Naive B cell (primary cell): ENCODE data around the gene OLIG3. TPM values are rescaled to one million over a fixed set of nuclear protein-coding genes. Genes with fewer than 3 reads are reported as not detected.

Source experiments
- ATAC-seq, 2 donors: fragments of 150-1000 bp; cut with Tn5 transposase; 2 replicates each; pipeline ENCODE4 v1.10.0; 2021; ENCODE audit warnings: low read depth in 2 of 2, mild to moderate bottlenecking in 2 of 2, moderate library complexity in 2 of 2
- DNase-seq: peaks from one replicate; pipeline ENCODE4 v3.0.0; 2022
- H3K27ac Mint-ChIP-seq, 6 donors: one replicate each; pipeline ENCODE4 v1.8.0; 2020 to 2022; ENCODE audit warnings: mild to moderate bottlenecking in 6 of 6, mixed read lengths in 6 of 6, moderate library complexity in 5 of 6, inconsistent platforms in 2 of 6
- H3K27me3 Mint-ChIP-seq, 3 donors: one replicate each; pipeline ENCODE4 v1.8.0; 2021 to 2022; ENCODE audit warnings: mixed read lengths in 3 of 3, mild to moderate bottlenecking in 1 of 3
- H3K36me3 Mint-ChIP-seq, 2 donors: one replicate each; pipeline ENCODE4 v1.8.0; 2020 to 2022; ENCODE audit warnings: mixed read lengths in 2 of 2, inconsistent platforms in 1 of 2, mild to moderate bottlenecking in 1 of 2
- H3K4me1 Mint-ChIP-seq, 3 donors: one replicate each; pipeline ENCODE4 v1.8.0; 2020 to 2022; ENCODE audit warnings: mixed read lengths in 3 of 3, inconsistent platforms in 1 of 3, mild to moderate bottlenecking in 1 of 3, moderate library complexity in 1 of 3
- H3K4me3 Mint-ChIP-seq, 8 donors: one replicate each; pipeline ENCODE4 v1.8.0; 2020 to 2022; ENCODE audit warnings: mild to moderate bottlenecking in 8 of 8, mixed read lengths in 8 of 8, moderate library complexity in 8 of 8, inconsistent platforms in 2 of 8
- H3K9me3 Mint-ChIP-seq, 7 donors: one replicate each; pipeline ENCODE4 v1.8.0; 2020 to 2022; ENCODE audit warnings: mixed read lengths in 7 of 7, mild to moderate bottlenecking in 5 of 7, inconsistent platforms in 2 of 7, moderate library complexity in 1 of 7
- polyA plus RNA-seq, 6 donors: library from polyadenylated mRNA; unstranded; fragments of 300-500 nt; fragmentation: Illumina TruSeq; gene quantifications; one replicate each; pipeline ENCODE4 v1.2.3, GENCODE V29; 2021; ENCODE audit warnings: low read depth in 6 of 6

Gene OLIG3
- polyA plus RNA-seq, 6 donors from 2014 or later: not detected

- peak overlapping the region in 4 of 6 donors; percentile 11 to 86 (median 64) for H3K27ac Mint-ChIP-seq
- peaks cover 0 to 46% (median 14%) of the 10 kb centered on the region in 7 donors for H3K9me3 Mint-ChIP-seq
- H3K27me3 Mint-ChIP-seq: peaks cover 75 to 95% (median 82%) of the 10 kb centered on the region in 3 donors
- H3K4me1 Mint-ChIP-seq: peaks cover 32 to 71% (median 69%) of the 10 kb centered on the region in 3 donors
- ATAC-seq: no peak
- H3K4me3 Mint-ChIP-seq: peak overlapping the region in 5 of 8 donors; percentile 47 to 78 (median 68)
- peaks cover 14 to 15% of the 10 kb centered on the region in 2 donors for H3K36me3 Mint-ChIP-seq
- no peak for DNase-seq
Measured at GRCh38 chr6:137492289-137493217, 1.6 kb downstream of the OLIG3 start.

- Mint-ChIP-seq H3K27ac (peak overlapping the region in 1 of 6 donors; percentile 11), H3K36me3 (peaks cover 14 to 20% of the 10 kb centered on the region in 2 donors), H3K4me3 (peak overlapping the region in 3 of 8 donors; percentile 22 to 78 (median 54)), H3K27me3 (peaks cover 81 to 95% (median 85%) of the 10 kb centered on the region in 3 donors), H3K9me3 (peaks cover 0 to 46% (median 14%) of the 10 kb centered on the region in 7 donors), H3K4me1 (peaks cover 34 to 68% (median 65%) of the 10 kb centered on the region in 3 donors)
- DNase-seq (no peak), ATAC-seq (no peak)
Measured at GRCh38 chr6:137491478-137491877, 2.7 kb downstream of the OLIG3 start.

- Mint-ChIP-seq H3K27me3 (peaks cover 81 to 95% (median 84%) of the 10 kb centered on the region in 3 donors), H3K4me3 (peak overlapping the region in 4 of 8 donors; percentile 42 to 81 (median 61)), H3K4me1 (peaks cover 29 to 63% (median 60%) of the 10 kb centered on the region in 3 donors), H3K36me3 (peaks cover 14 to 20% of the 10 kb centered on the region in 2 donors), H3K27ac (peak overlapping the region in 3 of 6 donors; percentile 22 to 72 (median 26)), H3K9me3 (peaks cover 0 to 43% (median 14%) of the 10 kb centered on the region in 7 donors)
- ATAC-seq: no peak
- DNase-seq: no peak
Measured at GRCh38 chr6:137490961-137491360, 3.2 kb downstream of the OLIG3 start.

- DNase-seq (no peak), ATAC-seq (no peak)
- Mint-ChIP-seq H3K27me3 (peaks cover 81 to 95% (median 84%) of the 10 kb centered on the region in 3 donors), H3K36me3 (peaks cover 14 to 19% of the 10 kb centered on the region in 2 donors), H3K27ac (peak overlapping the region in 2 of 6 donors; percentile 73 to 79), H3K4me3 (peak overlapping the region; percentile 19 to 81 (median 66)), H3K9me3 (peaks cover 0 to 38% (median 14%) of the 10 kb centered on the region in 7 donors), H3K4me1 (peaks cover 25 to 56% (median 54%) of the 10 kb centered on the region in 3 donors)
Measured at GRCh38 chr6:137490006-137490905, 3.9 kb downstream of the OLIG3 start.

- H3K4me3 Mint-ChIP-seq: peak overlapping the region; percentile 55 to 85 (median 80)
- peak overlapping the region in 4 of 6 donors; percentile 19 to 79 (median 60) for H3K27ac Mint-ChIP-seq
- H3K36me3 Mint-ChIP-seq: peaks cover 9 to 14% of the 10 kb centered on the region in 2 donors
- peaks cover 0 to 29% (median 14%) of the 10 kb centered on the region in 7 donors for H3K9me3 Mint-ChIP-seq
- peaks cover 16 to 47% (median 46%) of the 10 kb centered on the region in 3 donors for H3K4me1 Mint-ChIP-seq
- peak; percentile 13 to 14 for ATAC-seq
- peaks cover 77 to 92% (median 83%) of the 10 kb centered on the region in 3 donors for H3K27me3 Mint-ChIP-seq
- no peak for DNase-seq
Measured at GRCh38 chr6:137489046-137490005, 4.9 kb downstream of the OLIG3 start.

GRCh38 chr6:137488150-137489045 lies 5.8 kb downstream of the OLIG3 start:
- Mint-ChIP-seq H3K27ac (peak overlapping the region in 3 of 6 donors; percentile 47 to 79 (median 57)), H3K27me3 (peaks cover 81 to 92% (median 82%) of the 10 kb centered on the region in 3 donors), H3K36me3 (peaks cover 7 to 14% of the 10 kb centered on the region in 2 donors), H3K9me3 (peaks cover 0 to 25% (median 14%) of the 10 kb centered on the region in 7 donors), H3K4me1 (peaks cover 9 to 39% (median 39%) of the 10 kb centered on the region in 3 donors), H3K4me3 (peak overlapping the region; percentile 55 to 85 (median 81))
- ATAC-seq (peak; percentile 59 to 61), DNase-seq (no peak)

GRCh38 chr6:137487869-137488149 lies 6.4 kb downstream of the OLIG3 start:
- peak overlapping the region in 6 of 8 donors; percentile 20 to 74 (median 58) for H3K4me3 Mint-ChIP-seq
- H3K36me3 Mint-ChIP-seq: peaks cover 7 to 13% of the 10 kb centered on the region in 2 donors
- peak overlapping the region in 2 of 6 donors; percentile 74 to 84 for H3K27ac Mint-ChIP-seq
- ATAC-seq: no peak
- peaks cover 0 to 23% (median 14%) of the 10 kb centered on the region in 7 donors for H3K9me3 Mint-ChIP-seq
- H3K27me3 Mint-ChIP-seq: peaks cover 79 to 89% (median 82%) of the 10 kb centered on the region in 3 donors
- H3K4me1 Mint-ChIP-seq: peaks cover 9 to 38% (median 33%) of the 10 kb centered on the region in 3 donors
- no peak for DNase-seq

DNA sequence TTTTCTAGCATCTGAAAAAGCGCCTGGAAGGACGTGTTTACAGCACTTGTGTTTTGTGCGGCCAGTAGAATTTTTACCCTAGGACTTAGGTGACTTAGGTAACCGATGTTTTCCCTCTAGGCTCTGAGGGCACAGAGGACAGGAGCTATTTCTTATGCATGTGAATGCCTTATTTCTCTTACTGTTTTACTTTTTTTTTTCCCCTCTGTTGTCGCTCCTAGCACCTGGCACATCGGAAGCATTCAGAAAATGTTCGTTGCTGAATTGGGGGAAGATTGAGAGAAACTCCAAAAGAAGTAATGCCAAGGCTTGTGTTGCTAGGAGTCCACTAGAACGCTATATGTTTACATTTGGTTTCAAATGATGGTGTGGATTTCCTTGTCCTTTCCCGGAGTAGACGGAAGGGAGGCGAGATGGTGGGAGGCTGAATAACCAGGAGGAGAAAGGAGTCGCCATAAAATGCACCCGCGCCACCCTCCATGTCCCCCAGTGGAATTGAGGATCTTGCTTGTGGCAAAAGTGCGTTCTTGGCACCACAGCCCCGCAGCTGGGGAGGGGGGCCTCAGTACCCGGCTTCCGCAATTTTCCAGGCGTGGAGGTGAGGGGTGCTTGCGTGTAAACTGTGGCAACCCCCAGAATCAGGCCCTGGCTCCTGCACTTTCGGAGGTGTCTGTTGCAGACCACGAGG lies 6.9 kb downstream of the OLIG3 start:
- no peak for DNase-seq
- no peak for ATAC-seq
- H3K4me1 Mint-ChIP-seq: peaks cover 9 to 33% (median 31%) of the 10 kb centered on the region in 3 donors
- peaks cover 0 to 18% (median 9%) of the 10 kb centered on the region in 7 donors for H3K9me3 Mint-ChIP-seq
- peak overlapping the region in 7 of 8 donors; percentile 7 to 72 (median 59) for H3K4me3 Mint-ChIP-seq
- peak overlapping the region in 5 of 6 donors; percentile 4 to 84 (median 44) for H3K27ac Mint-ChIP-seq
- H3K36me3 Mint-ChIP-seq: peaks cover 7 to 9% of the 10 kb centered on the region in 2 donors
- H3K27me3 Mint-ChIP-seq: peaks cover 76 to 85% (median 78%) of the 10 kb centered on the region in 3 donors

- Mint-ChIP-seq H3K27me3 (peaks cover 74 to 82% (median 75%) of the 10 kb centered on the region in 3 donors), H3K4me1 (peaks cover 9 to 33% (median 31%) of the 10 kb centered on the region in 3 donors), H3K27ac (peak overlapping the region in 2 of 6 donors; percentile 18 to 68), H3K9me3 (peaks cover 0 to 11% (median 6%) of the 10 kb centered on the region in 7 donors), H3K4me3 (peak overlapping the region in 1 of 8 donors; percentile 3), H3K36me3 (peaks cover 7 to 9% of the 10 kb centered on the region in 2 donors)
- ATAC-seq (no peak), DNase-seq (no peak)
Measured at GRCh38 chr6:137486416-137486815, 7.8 kb downstream of the OLIG3 start.

- no peak overlapping the region for H3K27ac Mint-ChIP-seq
Measured at GRCh38 chr6:137480431-137480830, 13.8 kb downstream of the OLIG3 start.

More at GRCh38 chr6:137480431-137480830, 13.8 kb downstream of the OLIG3 start:
- no peaks in the 10 kb centered on the region for H3K36me3 Mint-ChIP-seq
- peaks cover 0 to 3% (median 0%) of the 10 kb centered on the region in 7 donors for H3K9me3 Mint-ChIP-seq
- H3K4me3 Mint-ChIP-seq: no peak overlapping the region
- H3K27me3 Mint-ChIP-seq: peaks cover 66 to 76% (median 68%) of the 10 kb centered on the region in 3 donors
- DNase-seq: no peak
- ATAC-seq: no peak
- H3K4me1 Mint-ChIP-seq: no peaks in the 10 kb centered on the region
